Osteoblast (primary cell): ENCODE data around the gene ZNF750. TPM values are rescaled to one million over a fixed set of nuclear protein-coding genes. Genes with fewer than 3 reads are reported as not detected.

Experiments used
- DNase-seq: peaks from one replicate; pipeline ENCODE4 v3.0.0; 2011; ENCODE audit warnings: low spot score, mixed read lengths; ENCODE audit not compliant: insufficient read length; ENCODE audit errors: missing footprints
- H2AFZ ChIP-seq: 2 replicates; pipeline ENCODE4 v1.6.0; 2011; ENCODE audit warnings: mild to moderate bottlenecking, low read length
- H3K27ac ChIP-seq: 2 replicates; pipeline ENCODE4 v1.5.1; 2011; ENCODE audit warnings: mild to moderate bottlenecking, low read depth, low read length, moderate library complexity
- H3K27me3 ChIP-seq: 2 replicates; pipeline ENCODE4 v1.6.0; 2012; ENCODE audit warnings: mild to moderate bottlenecking, control low read depth, inconsistent platforms, low read length, moderate library complexity; ENCODE audit not compliant: insufficient read depth
- H3K36me3 ChIP-seq: 2 replicates; pipeline ENCODE4 v1.5.1; 2011; ENCODE audit warnings: mild to moderate bottlenecking, low read length, control low read depth, moderate library complexity; ENCODE audit not compliant: insufficient read depth
- H3K4me1 ChIP-seq: 2 replicates; pipeline ENCODE4 v1.5.1; 2011; ENCODE audit warnings: mild to moderate bottlenecking, low read length, control low read depth, moderate library complexity; ENCODE audit not compliant: insufficient read depth
- H3K4me2 ChIP-seq: 2 replicates; pipeline ENCODE4 v1.6.0; 2011; ENCODE audit warnings: mild to moderate bottlenecking, low read length; ENCODE audit not compliant: insufficient read depth
- H3K4me3 ChIP-seq: fragments of 200-600 bp; sonication (generic); 3 replicates; pipeline ENCODE4 v1.5.1; 2012; ENCODE audit warnings: mild to moderate bottlenecking, low read length, inconsistent platforms; ENCODE audit not compliant: insufficient read depth
- H3K79me2 ChIP-seq: 2 replicates; pipeline ENCODE4 v1.6.0; 2012; ENCODE audit warnings: mild to moderate bottlenecking, low read length, control low read depth, inconsistent platforms; ENCODE audit not compliant: insufficient read depth
- H3K9me3 ChIP-seq: 2 replicates; pipeline ENCODE4 v1.5.1; 2011; ENCODE audit warnings: low read depth, low read length, control low read depth
- H4K20me1 ChIP-seq: 2 replicates; pipeline ENCODE4 v1.6.0; 2012; ENCODE audit warnings: mild to moderate bottlenecking, low read length, control low read depth; ENCODE audit not compliant: insufficient read depth
- CTCF ChIP-seq: IDR thresholded peaks from 2 replicates; pipeline ENCODE4 v1.5.1; 2011; ENCODE audit warnings: mild to moderate bottlenecking, low read depth, low read length, moderate library complexity; ENCODE audit errors: extremely low read depth
- total RNA-seq: library from RNA; depleted of rRNA; stranded (reverse); fragments of >200 nt; gene quantifications from 2 replicates; pipeline ENCODE4 v1.2.3, GENCODE V29; 2012

Gene ZNF750
- total RNA-seq, 1 donor: not detected

GRCh38 chr17:82871776-82872561, 32.1 kb upstream of the ZNF750 start:
- H3K79me2 ChIP-seq: peaks cover 15% of the 10 kb centered on the region
- H3K36me3 ChIP-seq: peaks cover 11% of the 10 kb centered on the region
- H3K27ac ChIP-seq: no peak overlapping the region
- no peak for TF ChIP-seq CTCF
- H3K27me3 ChIP-seq: no peaks in the 10 kb centered on the region
- no peak overlapping the region for H2AFZ ChIP-seq
- no peaks in the 10 kb centered on the region for H4K20me1 ChIP-seq
- H3K4me1 ChIP-seq: peaks cover 13% of the 10 kb centered on the region
- H3K9me3 ChIP-seq: no peaks in the 10 kb centered on the region
- no peak overlapping the region for H3K4me2 ChIP-seq
- DNase-seq: no peak
- H3K4me3 ChIP-seq: no peak overlapping the region

- peaks cover 16% of the 10 kb centered on the region for H3K79me2 ChIP-seq
- no peak for TF ChIP-seq CTCF
- no peak overlapping the region for H3K27ac ChIP-seq
- H3K27me3 ChIP-seq: no peaks in the 10 kb centered on the region
- H3K9me3 ChIP-seq: no peaks in the 10 kb centered on the region
- H3K36me3 ChIP-seq: peaks cover 11% of the 10 kb centered on the region
- H2AFZ ChIP-seq: no peak overlapping the region
- H4K20me1 ChIP-seq: no peaks in the 10 kb centered on the region
- no peak for DNase-seq
- peaks cover 12% of the 10 kb centered on the region for H3K4me1 ChIP-seq
- H3K4me2 ChIP-seq: no peak overlapping the region
- no peak overlapping the region for H3K4me3 ChIP-seq
Observed at GRCh38 chr17:82871056-82871775, 31.4 kb upstream of the ZNF750 start.

GRCh38 chr17:82870541-82870940, 30.7 kb upstream of the ZNF750 start:
- Histone ChIP-seq H3K27me3 (no peaks in the 10 kb centered on the region), H3K79me2 (peaks cover 21% of the 10 kb centered on the region), H3K4me3 (no peak overlapping the region), H4K20me1 (no peaks in the 10 kb centered on the region), H3K9me3 (no peaks in the 10 kb centered on the region), H2AFZ (no peak overlapping the region), H3K36me3 (peaks cover 11% of the 10 kb centered on the region), H3K4me2 (no peak overlapping the region), H3K27ac (no peak overlapping the region), H3K4me1 (peaks cover 9% of the 10 kb centered on the region)
- no peak for DNase-seq
- no peak for TF ChIP-seq CTCF

GRCh38 chr17:82870091-82870491, 30.3 kb upstream of the ZNF750 start:
- H3K27me3 ChIP-seq: no peaks in the 10 kb centered on the region
- H3K9me3 ChIP-seq: no peaks in the 10 kb centered on the region
- TF ChIP-seq CTCF: no peak
- peaks cover 26% of the 10 kb centered on the region for H3K79me2 ChIP-seq
- H3K36me3 ChIP-seq: peaks cover 11% of the 10 kb centered on the region
- no peak overlapping the region for H2AFZ ChIP-seq
- H4K20me1 ChIP-seq: no peaks in the 10 kb centered on the region
- no peak overlapping the region for H3K4me3 ChIP-seq
- no peak overlapping the region for H3K4me2 ChIP-seq
- no peak overlapping the region for H3K27ac ChIP-seq
- no peak for DNase-seq
- H3K4me1 ChIP-seq: peaks cover 9% of the 10 kb centered on the region
